H1 (cell line): ENCODE measurements around the gene MSI2. TPM values are rescaled to one million over a fixed set of nuclear protein-coding genes. Genes with fewer than 3 reads are reported as not detected.

Experiments
- BCL11A ChIP-seq, 2 experiments: IDR thresholded peaks; one replicate each; pipeline ENCODE4 v1.6.1; 2011; ENCODE audit warnings: low read depth in 2 of 2, low read length in 2 of 2, mild to moderate bottlenecking in 2 of 2
- HDAC6 ChIP-seq: IDR thresholded peaks from one replicate; pipeline ENCODE4 v1.7.1; 2012; ENCODE audit warnings: low read depth, mild to moderate bottlenecking, inconsistent platforms, low read length, moderate library complexity
- TAF7 ChIP-seq: optimal IDR thresholded peaks from 2 replicates; pipeline ENCODE3; 2011; ENCODE audit warnings: low read depth, mild to moderate bottlenecking, inconsistent platforms, low read length, moderate library complexity, borderline replicate concordance
- polyA plus RNA-seq, 7 experiments: library from polyadenylated mRNA; depleted of rRNA in 3 of 7; stranded (reverse) in 5 of 7; unstranded in 2 of 7; fragments of >200 nt in 5 of 7; fragments of 200-250 nt in 2 of 7; gene quantifications; 1 replicate in 5 of 7; 2 replicates in 1 of 7; 4 replicates in 1 of 7; pipeline versions ENCODE4 v1.2.1 to v1.2.3, GENCODE V29; 2011 to 2013; ENCODE audit warnings: missing spikeins in 2 of 7, mixed read lengths in 2 of 7
- total RNA-seq: library from RNA; stranded (reverse); fragmentation: NEBNext Ultra II Directional; extraction: Animal tissue kit (Norgen Biotek cat#: 25700); gene quantifications from 2 replicates; pipeline ENCODE4 v1.2.1, GENCODE V29; 2021
- TF ChIP-seq, protein P1 (sequence below): IDR thresholded peaks from 2 replicates; pipeline ENCODE4 v1.6.1; 2011; ENCODE audit warnings: low read length, improper control_type of control experiment
- TF ChIP-seq, protein P2 (sequence below): fragments of 300-600 bp; sonication (generic); IDR thresholded peaks from 2 replicates; pipeline ENCODE4 v1.7.1; 2012; ENCODE audit warnings: low read length, moderate library complexity, mild to moderate bottlenecking, inconsistent platforms; ENCODE audit not compliant: insufficient replicate concordance

MSI2 gene
- total and polyA plus RNA-seq, 2 of the 8 experiments (the other 6 are each of a cell fraction or from before 2014, with no cell fraction given): 36.7 to 80.6 TPM

DNA sequence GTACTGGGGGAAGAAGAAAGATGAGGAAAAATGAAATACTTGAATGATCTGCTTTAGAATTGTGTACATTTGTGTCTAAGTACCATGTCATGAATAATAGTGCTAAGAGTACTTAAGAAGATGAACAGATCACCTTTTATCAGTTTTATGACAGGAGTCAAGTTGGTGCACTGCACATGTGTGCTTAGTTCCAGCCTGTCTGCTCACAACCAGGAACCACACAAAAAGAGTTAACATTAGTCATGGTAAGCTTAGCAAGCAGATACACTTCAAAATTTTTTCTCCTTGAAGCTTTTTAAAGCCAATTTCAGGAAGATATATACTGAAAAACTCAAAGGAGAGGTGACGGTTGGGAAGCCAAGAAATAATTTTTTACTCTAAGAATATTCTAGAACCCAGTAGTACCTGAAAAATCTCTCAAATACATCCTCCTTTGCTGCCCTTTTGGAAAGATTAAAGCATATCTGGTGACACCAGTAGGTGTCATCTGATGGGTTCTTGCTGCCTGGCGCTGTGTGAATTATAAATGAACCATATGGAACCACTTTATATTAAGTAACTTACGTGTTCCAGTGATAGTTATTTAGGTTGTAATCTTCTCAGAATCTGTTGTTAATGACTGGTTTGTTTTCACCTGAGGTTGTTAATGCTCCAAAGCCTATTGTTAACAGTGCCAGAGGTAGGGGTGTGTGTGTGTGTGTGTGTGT is 93.4 kb downstream of the MSI2 start (continued):
- TF ChIP-seq TAF7 (no peak), BCL11A (IDR thresholded peaks at IDR 0.05; ENCODE audit: low read depth in 2 of 2, low read length in 2 of 2) (no peak), HDAC6 (no peak)
- TF ChIP-seq, protein P1, sequence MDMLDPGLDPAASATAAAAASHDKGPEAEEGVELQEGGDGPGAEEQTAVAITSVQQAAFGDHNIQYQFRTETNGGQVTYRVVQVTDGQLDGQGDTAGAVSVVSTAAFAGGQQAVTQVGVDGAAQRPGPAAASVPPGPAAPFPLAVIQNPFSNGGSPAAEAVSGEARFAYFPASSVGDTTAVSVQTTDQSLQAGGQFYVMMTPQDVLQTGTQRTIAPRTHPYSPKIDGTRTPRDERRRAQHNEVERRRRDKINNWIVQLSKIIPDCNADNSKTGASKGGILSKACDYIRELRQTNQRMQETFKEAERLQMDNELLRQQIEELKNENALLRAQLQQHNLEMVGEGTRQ: no peak
- TF ChIP-seq, protein P2, sequence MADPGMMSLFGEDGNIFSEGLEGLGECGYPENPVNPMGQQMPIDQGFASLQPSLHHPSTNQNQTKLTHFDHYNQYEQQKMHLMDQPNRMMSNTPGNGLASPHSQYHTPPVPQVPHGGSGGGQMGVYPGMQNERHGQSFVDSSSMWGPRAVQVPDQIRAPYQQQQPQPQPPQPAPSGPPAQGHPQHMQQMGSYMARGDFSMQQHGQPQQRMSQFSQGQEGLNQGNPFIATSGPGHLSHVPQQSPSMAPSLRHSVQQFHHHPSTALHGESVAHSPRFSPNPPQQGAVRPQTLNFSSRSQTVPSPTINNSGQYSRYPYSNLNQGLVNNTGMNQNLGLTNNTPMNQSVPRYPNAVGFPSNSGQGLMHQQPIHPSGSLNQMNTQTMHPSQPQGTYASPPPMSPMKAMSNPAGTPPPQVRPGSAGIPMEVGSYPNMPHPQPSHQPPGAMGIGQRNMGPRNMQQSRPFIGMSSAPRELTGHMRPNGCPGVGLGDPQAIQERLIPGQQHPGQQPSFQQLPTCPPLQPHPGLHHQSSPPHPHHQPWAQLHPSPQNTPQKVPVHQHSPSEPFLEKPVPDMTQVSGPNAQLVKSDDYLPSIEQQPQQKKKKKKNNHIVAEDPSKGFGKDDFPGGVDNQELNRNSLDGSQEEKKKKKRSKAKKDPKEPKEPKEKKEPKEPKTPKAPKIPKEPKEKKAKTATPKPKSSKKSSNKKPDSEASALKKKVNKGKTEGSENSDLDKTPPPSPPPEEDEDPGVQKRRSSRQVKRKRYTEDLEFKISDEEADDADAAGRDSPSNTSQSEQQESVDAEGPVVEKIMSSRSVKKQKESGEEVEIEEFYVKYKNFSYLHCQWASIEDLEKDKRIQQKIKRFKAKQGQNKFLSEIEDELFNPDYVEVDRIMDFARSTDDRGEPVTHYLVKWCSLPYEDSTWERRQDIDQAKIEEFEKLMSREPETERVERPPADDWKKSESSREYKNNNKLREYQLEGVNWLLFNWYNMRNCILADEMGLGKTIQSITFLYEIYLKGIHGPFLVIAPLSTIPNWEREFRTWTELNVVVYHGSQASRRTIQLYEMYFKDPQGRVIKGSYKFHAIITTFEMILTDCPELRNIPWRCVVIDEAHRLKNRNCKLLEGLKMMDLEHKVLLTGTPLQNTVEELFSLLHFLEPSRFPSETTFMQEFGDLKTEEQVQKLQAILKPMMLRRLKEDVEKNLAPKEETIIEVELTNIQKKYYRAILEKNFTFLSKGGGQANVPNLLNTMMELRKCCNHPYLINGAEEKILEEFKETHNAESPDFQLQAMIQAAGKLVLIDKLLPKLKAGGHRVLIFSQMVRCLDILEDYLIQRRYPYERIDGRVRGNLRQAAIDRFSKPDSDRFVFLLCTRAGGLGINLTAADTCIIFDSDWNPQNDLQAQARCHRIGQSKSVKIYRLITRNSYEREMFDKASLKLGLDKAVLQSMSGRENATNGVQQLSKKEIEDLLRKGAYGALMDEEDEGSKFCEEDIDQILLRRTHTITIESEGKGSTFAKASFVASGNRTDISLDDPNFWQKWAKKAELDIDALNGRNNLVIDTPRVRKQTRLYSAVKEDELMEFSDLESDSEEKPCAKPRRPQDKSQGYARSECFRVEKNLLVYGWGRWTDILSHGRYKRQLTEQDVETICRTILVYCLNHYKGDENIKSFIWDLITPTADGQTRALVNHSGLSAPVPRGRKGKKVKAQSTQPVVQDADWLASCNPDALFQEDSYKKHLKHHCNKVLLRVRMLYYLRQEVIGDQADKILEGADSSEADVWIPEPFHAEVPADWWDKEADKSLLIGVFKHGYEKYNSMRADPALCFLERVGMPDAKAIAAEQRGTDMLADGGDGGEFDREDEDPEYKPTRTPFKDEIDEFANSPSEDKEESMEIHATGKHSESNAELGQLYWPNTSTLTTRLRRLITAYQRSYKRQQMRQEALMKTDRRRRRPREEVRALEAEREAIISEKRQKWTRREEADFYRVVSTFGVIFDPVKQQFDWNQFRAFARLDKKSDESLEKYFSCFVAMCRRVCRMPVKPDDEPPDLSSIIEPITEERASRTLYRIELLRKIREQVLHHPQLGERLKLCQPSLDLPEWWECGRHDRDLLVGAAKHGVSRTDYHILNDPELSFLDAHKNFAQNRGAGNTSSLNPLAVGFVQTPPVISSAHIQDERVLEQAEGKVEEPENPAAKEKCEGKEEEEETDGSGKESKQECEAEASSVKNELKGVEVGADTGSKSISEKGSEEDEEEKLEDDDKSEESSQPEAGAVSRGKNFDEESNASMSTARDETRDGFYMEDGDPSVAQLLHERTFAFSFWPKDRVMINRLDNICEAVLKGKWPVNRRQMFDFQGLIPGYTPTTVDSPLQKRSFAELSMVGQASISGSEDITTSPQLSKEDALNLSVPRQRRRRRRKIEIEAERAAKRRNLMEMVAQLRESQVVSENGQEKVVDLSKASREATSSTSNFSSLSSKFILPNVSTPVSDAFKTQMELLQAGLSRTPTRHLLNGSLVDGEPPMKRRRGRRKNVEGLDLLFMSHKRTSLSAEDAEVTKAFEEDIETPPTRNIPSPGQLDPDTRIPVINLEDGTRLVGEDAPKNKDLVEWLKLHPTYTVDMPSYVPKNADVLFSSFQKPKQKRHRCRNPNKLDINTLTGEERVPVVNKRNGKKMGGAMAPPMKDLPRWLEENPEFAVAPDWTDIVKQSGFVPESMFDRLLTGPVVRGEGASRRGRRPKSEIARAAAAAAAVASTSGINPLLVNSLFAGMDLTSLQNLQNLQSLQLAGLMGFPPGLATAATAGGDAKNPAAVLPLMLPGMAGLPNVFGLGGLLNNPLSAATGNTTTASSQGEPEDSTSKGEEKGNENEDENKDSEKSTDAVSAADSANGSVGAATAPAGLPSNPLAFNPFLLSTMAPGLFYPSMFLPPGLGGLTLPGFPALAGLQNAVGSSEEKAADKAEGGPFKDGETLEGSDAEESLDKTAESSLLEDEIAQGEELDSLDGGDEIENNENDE: no peak
